ENCODE measurements around the gene GK.
"Not testable (repeated sequence)": the region's sequence is repeated elsewhere in the genome, so short reads cannot be mapped to it uniquely, and the experiment has no call there.

Gene GK

GRCh38 chrX:30654989-30655607 is 1.9 kb downstream of the GK start:
- DNase-seq = no peak

GRCh38 chrX:30655991-30656390 is 2.8 kb downstream of the GK start:
- no peak for DNase-seq

- DNase-seq = peak; percentile 27
Measured at GRCh38 chrX:30657196-30658161, 4.3 kb downstream of the GK start.

- no peak for DNase-seq
Measured at GRCh38 chrX:30659421-30659820, 6.2 kb downstream of the GK start.

DNA sequence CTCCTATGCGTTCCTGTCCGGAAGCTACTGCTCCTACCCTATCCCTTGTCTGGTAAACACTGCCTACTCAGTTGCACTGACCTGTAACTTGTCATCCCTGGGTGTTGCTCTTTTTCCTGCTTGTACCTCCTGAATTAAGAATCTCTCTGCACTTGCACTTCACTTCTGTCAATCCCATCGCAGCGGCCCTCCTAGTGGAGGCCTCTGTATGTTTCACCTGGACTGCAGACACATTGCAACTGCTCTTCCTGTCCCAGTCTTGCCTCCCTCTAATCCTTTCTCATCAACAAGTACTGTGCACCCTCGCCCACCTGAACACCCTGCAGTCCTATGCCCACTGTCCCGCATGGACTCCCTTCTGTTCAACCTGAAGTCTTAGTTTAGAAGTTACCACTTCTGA is 8.0 kb downstream of the GK start:
- DNase-seq = no peak

DNA sequence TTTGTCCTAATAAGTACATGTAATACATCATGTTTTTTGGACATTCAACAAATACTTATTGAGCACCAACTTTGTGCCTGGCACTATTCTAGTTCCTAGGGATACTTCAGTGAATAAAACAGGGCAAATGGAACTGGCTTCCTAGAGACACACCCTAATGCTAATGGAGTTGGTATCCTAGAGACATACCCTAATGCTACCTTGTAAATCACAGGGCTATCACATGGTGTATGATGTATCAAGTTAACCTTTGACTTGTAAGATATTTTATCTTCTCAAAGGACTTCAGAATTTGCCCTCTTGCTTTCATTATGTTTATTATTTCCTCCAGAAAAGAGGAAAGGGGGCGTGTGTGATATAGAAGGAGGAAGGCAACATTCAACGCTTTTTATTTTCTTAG is 10.1 kb downstream of the GK start:
- no peak for DNase-seq

- no peak for DNase-seq
Measured at GRCh38 chrX:30665471-30665870, 12.2 kb downstream of the GK start.

DNA sequence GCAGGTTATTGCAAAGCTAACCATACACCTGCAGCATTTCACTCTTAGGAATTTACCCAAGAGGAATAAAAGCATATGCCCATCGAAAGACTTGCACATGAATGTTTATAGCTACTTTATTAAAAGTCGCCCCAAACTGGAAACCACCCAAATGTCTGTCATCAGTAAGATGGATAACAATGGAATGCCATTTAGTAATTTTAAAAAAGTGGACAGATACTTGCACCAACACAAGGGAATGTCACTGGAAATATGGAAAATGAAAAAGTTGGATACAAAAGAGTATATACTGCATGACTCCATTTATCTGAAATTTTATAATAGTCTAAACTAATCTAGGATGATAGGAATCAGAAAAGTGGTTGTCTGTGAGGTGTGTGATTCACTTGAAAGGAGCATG is 12.9 kb downstream of the GK start:
- no peak for DNase-seq

DNA sequence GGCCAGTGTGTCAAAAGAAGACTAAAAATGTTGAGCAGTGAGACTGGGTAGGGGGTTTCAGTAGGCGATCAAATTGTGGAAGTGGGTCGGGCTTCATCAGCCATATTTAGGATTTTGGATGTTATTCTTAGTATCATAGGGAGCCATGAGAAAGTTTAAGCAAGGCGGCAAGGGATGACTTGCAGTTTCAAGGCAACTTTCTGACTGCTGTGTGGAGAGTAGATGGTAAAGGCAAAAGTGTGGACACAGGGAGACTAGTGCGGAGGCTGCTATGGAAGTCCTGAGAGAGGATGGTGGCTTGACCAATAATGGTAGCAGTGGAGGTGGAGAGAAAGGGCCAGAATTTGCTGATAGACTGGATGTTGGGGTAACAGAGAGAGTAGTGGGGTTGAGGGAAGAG is 15.4 kb downstream of the GK start:
- no peak for DNase-seq

DNA sequence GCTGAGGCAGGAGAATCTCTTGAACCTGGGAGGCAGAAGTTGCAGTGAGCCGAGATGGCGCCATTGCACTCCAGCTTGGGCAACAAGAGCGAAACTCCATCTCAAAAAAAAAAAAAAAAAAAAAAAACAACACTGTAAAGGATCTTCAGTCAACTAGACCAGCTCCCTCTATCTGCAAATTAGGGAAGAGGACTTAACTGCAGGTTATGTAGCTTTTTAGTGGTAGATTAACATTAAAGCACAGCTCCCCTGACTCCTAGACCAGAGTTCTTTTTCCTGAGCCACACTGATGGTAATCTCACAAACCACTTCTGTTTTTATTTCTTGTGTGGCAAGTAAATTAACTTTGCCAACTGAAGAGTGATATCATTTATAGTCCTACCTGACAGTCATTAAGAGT is 18.0 kb downstream of the GK start:
- not testable (repeated sequence) for DNase-seq

GRCh38 chrX:30673127-30673796 is 20.0 kb downstream of the GK start:
- no peak for DNase-seq

DNA sequence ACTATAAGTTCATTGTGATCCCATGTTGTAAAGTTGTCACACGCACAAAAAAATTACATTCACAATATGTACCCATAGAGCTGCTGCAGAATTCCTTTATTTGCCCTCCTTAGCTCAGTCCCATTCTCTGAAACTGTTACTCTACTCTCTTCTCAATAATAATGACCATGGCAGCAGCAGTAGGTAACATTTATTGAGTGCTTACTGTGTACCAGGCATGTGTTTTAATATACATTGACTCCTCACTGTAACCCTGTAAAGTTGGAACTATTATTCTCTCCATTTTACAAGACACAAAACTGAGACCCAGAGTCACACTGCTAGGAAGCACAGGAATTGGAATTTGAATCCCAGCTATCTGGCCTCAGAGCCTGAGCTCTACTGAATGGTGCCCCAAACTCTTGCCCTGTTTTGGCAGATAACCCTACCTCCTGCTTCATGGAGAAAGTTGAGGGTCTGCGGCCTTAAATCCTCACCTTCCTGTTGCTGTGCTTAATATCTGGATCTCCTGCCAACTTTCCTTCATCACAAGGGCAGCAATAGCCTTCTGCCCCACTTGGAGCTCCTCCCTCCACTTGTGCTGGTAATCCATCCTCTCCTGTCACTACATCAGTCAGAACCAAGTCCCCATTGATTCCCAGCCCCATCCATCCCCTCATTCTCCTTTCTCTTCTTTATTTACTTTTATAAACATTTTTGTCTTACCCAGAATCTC is 20.8 kb downstream of the GK start:
- no peak for DNase-seq

- DNase-seq = no peak
Measured at GRCh38 chrX:30674799-30675198, 21.6 kb downstream of the GK start.

- DNase-seq = no peak
Measured at GRCh38 chrX:30679369-30679768, 26.1 kb downstream of the GK start.

DNA sequence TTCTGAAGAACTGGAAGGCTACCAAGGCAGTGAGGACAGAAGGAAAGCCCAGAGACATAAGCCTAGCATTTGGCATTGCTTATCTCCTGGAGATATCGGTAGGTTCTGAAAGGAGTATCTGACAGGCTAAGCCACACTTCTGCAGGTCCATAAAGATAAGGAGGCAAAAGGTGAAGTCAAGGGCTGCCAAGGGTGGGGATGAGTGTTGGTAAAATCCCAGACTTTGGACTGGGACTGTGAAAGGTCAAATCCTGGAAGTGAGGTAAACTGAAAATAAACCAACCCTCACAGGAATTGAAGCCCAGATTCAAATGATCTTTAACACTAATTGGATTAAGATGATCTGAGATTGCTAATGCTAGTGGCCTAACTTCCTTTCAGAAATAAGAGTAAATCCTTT is 27.4 kb downstream of the GK start:
- DNase-seq = no peak

DNA sequence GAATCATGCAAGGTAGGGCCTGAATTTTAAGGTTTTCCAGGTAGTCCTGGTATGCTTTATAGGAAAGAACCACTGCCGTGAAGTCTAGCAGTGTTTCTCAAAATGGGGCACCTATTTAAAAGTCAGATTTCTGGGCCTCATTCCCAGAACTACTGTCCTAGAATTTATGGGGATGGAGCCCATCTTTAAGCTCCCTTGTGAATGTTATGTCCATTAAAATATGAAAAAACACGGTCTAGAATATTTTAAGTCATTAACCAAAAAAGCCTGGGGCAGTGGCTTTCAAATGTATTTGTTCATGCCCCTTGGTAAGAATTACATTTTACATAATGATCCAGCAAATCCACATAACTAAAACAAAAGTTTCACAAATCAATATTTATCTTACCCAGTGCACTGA is 35.4 kb downstream of the GK start:
- no peak for DNase-seq

DNA sequence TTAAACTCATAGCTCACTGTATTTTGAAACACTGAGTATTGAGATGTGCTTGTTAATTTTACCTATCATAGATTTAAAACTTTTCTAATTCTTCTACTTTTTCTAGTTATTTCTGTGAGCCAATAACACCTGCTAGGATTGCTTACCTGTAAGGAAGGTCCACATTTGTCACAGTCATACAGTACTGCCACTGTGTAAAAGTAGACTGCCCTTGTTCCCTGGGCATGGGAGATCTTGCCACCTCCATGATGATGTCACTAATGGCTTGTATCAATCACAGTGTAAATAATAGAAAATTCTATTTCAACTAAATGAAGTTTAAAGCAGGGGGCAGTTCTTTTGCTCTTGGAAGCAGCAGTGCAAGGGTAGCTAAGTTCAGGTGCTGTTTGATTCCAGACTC is 35.9 kb downstream of the GK start:
- DNase-seq = no peak

DNA sequence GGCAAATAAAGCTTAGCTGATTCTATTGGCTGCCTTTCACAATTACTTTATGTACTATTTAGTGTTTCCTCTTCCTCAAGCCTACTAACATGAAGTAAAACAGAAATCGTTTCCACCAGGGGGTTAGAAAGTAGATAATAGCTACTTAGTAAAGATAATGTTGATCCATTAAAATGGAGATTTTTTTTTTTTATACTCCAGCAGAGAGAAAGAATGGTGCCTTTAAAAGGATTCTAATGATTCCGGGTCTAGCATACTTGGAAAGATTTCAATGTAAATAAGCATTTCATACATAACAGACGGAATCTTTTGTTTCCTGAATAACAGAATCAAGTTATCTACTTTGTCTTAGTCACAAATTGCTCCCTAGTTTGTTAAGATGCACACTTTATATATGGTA is 37.1 kb downstream of the GK start:
- DNase-seq = no peak

GRCh38 chrX:30693999-30694650 is 40.9 kb downstream of the GK start:
- DNase-seq = no peak

GRCh38 chrX:30702736-30703135 is 49.5 kb downstream of the GK start:
- no peak for DNase-seq

GRCh38 chrX:30706216-30706775 is 53.1 kb downstream of the GK start:
- no peak for DNase-seq

- no peak for DNase-seq
Measured at GRCh38 chrX:30712214-30712613, 59.0 kb downstream of the GK start.
